Liver (tissue), 3 donors: Measurements from ENCODE around the gene L3MBTL3.

Experiments
- CTCF ChIP-seq: fragments of 150-350 bp; IDR thresholded peaks from 2 replicates; pipeline ENCODE4 v1.5.1; 2017; ENCODE audit warnings: improper control_type of control experiment, low read depth, low read length; ENCODE audit not compliant: missing input control
- FOXA1 ChIP-seq: IDR thresholded peaks from 2 replicates; pipeline ENCODE4 v1.6.1; 2016; ENCODE audit warnings: antibody characterized with exemption
- HNF4G ChIP-seq: IDR thresholded peaks from 2 replicates; pipeline ENCODE4 v1.6.1; 2016; ENCODE audit warnings: antibody characterized with exemption
- JUND ChIP-seq, 2 donors: IDR thresholded peaks; 2 replicates each; pipeline ENCODE4 v1.6.1; 2016; ENCODE audit warnings: antibody characterized with exemption in 2 of 2
- MAX ChIP-seq: IDR thresholded peaks from 2 replicates; pipeline ENCODE4 v1.6.1; 2016; ENCODE audit warnings: antibody characterized with exemption
- RAD21 ChIP-seq, 2 donors: IDR thresholded peaks; 2 replicates each; pipeline ENCODE4 v1.6.1; 2016; ENCODE audit warnings: antibody characterized with exemption in 2 of 2, mild to moderate bottlenecking in 2 of 2
- REST ChIP-seq: IDR thresholded peaks from 2 replicates; pipeline ENCODE4 v1.6.1; 2016; ENCODE audit warnings: antibody characterized with exemption, mild to moderate bottlenecking
- RXRA ChIP-seq, 2 donors: IDR thresholded peaks; 2 replicates each; pipeline ENCODE4 v1.6.1; 2017 to 2018; ENCODE audit warnings: antibody characterized with exemption in 2 of 2, mild to moderate bottlenecking in 1 of 2
- SP1 ChIP-seq: IDR thresholded peaks from 2 replicates; pipeline ENCODE4 v1.6.1; 2018; ENCODE audit warnings: antibody characterized with exemption, mild to moderate bottlenecking
- YY1 ChIP-seq: IDR thresholded peaks from 2 replicates; pipeline ENCODE4 v1.6.1; 2016; ENCODE audit warnings: antibody characterized with exemption, mild to moderate bottlenecking
- ZBTB33 ChIP-seq: IDR thresholded peaks from 2 replicates; pipeline ENCODE4 v1.6.1; 2016; ENCODE audit warnings: antibody characterized with exemption
- donor health status: healthy.
- donor health status: healthy.

- no peak for TF ChIP-seq REST
- TF ChIP-seq CTCF = no peak
- no peak for TF ChIP-seq YY1
- no peak for TF ChIP-seq RAD21 (IDR thresholded peaks at IDR 0.05)
- TF ChIP-seq SP1 = no peak
- no peak for TF ChIP-seq RXRA (IDR thresholded peaks at IDR 0.05)
- TF ChIP-seq ZBTB33 = no peak
- TF ChIP-seq JUND (IDR thresholded peaks at IDR 0.05) = no peak
- TF ChIP-seq MAX = no peak
- no peak for TF ChIP-seq HNF4G
- TF ChIP-seq FOXA1 = no peak
These were observed 111.4 kb downstream of the L3MBTL3 start for GRCh38 chr6:130129762-130130246.
